GM18498 (cell line): ENCODE data around the gene NFATC1.
A peak's percentile ranks its signal among the peaks of the same experiment; 100 is the strongest.

Source experiments
- ATAC-seq: cut with Tn5 transposase; IDR thresholded peaks from one replicate; pipeline ENCODE4 v1.9.1; 2021; ENCODE audit warnings: mild to moderate bottlenecking, moderate library complexity; ENCODE audit not compliant: unreplicated experiment

NFATC1 gene

DNA sequence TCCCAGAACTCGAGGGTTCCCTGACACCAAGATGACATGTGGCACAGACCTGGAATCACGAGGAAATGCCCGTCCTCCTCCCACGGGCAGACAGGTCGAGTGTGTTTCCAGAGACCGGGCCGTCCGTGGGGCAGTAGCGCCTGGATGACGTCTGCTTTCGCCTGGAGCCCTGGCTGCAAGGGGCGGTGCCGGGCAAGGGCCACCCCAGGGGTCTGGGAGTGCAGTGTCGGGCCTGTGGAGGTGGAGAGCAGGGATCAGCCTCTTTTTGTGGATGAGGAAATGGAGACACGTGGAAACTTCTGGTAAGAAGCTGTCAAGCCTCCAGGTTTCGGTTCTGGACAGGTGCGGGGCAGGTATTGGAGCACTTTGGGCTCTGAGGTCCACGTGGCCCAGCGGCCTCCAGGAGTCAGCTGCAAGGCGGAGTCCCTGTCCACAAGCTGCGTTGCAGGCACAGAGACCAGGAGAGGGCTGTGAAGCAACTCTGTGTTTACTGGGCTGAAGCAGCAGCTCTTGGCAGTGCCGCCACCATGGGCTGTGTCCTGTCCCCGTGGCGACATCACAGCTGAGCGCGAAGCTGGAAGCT lies 25.6 kb downstream of the NFATC1 start:
- no peak for ATAC-seq

DNA sequence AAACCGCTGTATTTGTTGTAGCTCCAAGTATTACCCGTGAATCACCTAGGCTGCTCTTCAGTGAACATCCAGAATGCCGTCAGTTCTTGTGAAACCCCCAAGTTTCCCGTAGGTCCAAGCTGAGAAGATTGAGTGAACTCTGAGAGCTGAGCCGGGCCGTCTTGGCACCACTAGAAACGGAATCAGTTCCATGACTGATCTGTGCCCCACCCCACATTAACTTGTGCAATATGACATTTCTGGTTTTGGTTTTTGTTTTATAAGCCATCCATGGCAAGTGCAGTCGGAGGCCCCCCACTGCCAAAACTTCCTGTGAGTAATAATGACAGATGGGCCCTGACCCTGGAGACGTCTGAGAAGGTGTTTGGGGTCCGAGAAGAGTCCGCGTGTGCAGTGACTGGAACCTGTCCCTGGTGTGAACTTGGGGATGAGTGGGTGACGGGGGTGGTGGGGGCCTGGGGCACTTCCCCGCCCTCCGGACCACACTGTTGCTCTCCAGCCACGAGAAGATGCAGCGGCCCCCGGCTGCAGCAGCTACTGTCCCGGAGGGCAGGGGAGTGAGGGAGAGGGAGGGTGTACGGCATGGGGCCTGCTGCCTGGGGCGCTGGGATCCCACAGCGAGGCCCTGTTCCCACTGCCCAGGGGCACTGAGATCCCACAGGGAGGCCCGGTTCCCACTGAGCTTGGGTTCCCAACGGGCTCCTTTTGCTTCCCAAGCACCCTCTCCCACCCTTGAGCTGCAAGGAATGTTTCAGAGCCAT lies 26.5 kb downstream of the NFATC1 start:
- ATAC-seq, result peak; percentile 83

DNA sequence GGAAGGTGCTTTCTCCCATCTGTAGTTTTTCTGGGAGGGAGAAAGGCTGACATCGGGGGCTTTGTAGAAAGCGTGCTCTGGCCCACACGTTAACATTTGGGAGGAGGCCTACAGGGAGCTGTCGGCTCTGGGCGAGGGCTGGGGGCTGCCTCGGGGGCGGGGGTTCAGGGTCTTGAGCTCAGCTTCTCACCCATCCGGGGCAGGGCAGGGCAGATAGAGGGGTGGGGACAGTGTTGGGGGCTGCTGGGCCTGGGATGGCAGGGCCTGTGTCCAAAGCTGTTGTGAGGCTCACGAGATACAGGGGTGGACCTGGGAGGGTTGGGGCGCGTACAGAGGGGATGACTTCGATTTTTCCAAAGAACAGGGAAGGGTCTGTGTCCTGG lies 27.0 kb downstream of the NFATC1 start:
- no peak for ATAC-seq

DNA sequence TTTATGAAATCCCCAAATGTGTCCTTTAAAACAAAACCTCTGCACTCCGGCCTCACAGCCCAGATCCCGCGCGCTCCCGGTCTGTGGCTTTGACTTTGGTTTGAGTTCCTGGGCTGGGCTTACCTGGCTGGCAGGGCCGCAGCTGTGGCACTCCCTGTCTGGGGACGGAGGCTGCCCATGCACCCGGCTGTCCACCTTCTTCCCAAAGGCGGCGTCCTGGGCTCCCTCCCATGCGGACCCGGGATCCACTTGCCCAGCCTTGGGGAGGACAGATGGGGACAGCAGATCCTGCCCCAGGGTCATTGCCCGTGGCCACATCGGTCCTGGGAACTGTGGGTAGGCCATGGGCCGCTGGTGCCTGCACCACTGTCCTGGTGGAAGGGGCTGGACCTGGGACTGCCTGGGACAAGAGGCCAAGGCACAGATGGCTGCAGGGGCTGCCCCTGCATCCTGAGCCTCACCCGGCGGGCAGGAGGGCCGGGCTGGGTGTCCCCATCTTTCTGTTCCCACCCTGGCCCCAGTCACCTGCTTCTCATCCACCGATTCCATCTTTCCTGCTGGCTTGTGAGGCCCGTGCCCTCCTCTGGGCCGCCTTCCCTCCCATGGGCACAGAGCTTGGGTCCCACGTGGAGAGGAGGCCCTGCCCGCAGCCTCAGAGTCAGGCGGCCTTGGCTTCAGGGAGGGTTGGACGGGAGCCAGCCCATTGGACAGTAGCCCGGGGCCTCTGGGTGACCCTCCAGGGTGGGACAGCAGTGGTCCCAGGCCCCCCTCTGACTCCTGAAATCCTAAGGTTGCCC lies 27.7 kb downstream of the NFATC1 start:
- ATAC-seq, result no peak

DNA sequence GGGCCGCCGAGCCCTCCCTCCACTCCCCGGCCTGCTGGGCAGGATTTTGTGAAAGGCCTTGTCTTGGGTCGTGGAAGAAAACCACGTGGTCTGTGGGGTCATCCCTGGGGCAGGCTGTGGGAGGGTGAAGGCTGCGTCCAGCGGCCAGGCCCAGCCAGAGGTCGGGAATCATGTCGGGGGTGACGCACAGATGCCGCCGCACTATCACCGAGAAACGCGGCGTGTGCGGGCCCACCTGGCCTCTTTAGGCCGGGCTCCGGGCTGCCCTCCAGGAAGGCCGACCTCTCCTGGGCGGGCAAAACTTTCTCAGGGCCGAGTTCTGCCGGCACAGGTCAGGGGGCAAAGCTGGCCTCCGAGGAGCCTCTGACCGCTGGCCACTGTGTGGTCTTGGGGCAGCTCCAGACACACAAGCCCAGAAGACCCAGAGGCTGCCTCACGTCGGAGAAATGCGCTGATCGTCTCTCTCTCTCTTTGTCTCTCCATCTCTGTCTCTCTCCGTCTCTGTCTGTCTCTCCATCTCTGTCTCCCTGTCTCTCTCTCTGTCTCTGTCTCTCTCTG lies 28.4 kb downstream of the NFATC1 start:
- ATAC-seq, result no peak

DNA sequence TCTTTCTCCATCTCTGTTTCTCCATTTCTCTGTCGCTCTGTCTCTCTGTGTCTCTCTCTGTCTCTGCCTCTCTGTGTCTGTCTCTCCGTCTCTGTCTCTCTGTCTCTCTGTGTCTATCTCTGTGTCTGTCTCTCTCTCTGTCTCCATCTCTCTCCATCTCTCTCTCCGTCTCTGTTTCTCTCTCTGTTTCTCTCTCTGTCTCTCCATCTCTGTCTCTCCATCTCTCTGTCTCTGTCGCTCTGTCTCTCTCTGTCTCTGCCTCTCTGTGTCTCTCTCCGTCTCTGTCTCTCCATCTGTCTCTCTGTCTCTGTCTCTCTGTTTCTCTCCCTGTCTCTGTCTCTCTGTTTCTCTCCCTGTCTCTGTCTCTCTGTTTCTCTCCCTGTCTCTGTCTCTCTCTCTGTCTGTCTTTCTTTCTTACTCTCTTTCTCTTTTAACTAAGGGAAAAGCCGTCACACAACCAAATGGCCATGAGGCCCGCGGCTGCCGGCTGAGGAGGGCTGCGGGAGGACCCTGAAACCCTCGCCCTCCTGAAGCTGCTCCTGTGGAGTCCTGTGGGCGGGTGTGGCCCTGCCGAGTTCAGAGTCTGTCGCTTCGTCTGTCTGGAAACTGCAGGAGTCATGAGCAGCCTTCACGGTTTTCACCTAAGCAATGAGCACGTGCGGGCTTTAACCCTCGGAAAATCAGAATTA lies 29.3 kb downstream of the NFATC1 start:
- no peak for ATAC-seq

DNA sequence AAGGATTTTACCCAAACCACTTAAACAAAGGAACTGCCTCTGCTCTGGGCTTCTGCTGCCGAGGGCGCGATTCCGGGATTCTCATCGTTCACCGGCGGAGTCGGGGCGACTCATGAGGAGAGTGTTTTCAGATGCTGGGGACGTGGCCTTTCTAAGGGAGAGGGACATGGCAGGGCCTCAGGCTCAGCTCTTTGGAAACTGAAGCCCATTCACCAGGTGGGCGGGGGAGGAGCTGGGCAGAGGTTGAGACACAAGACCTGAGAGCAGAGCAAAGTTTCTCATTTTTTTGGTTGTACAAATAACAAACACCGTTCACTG lies 29.8 kb downstream of the NFATC1 start:
- no peak for ATAC-seq

DNA sequence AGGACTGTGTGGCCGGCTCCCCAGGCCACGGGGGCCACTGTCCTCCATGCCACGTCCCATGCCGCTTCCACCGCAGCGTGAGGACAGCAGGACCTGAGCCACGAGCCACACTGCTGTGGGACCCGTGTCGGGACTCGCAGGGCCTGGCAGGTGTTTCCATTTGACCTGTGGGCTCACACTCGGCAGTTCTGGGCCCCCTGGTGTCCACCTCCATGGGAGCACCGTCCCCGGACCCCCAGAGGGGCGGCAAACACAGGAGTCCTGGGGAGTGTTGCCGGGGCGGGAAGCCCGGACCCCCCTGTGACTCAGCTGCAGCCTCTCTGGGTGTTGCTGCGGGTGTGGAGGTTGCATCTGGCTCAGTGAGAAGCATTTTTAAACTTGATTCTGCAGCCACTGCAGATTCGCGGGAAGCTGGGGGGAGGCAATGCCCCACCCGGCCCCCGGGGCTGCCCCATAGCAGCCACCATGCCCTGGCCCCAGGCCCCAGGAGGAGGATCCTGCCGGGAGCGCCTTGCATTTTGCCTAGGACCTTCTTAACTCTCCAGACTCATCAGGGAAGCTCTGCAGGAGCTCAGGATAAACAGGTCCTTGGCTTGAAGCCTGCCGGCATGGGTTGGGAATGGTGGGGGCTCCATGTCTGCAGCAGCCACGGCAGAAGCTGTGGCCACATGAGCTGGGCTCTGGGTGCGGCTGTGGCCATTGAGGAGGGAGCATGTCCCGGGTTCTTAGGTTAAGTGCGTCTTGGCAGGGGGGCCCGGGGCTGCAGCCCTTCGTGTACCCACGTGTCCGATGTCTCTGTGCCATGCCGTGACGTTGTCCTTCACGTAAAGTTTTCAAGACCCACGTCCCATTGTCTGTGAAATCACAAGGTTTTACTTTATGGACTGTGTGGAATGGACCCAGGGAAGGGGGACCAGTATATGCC lies 30.9 kb downstream of the NFATC1 start:
- ATAC-seq, result no peak

DNA sequence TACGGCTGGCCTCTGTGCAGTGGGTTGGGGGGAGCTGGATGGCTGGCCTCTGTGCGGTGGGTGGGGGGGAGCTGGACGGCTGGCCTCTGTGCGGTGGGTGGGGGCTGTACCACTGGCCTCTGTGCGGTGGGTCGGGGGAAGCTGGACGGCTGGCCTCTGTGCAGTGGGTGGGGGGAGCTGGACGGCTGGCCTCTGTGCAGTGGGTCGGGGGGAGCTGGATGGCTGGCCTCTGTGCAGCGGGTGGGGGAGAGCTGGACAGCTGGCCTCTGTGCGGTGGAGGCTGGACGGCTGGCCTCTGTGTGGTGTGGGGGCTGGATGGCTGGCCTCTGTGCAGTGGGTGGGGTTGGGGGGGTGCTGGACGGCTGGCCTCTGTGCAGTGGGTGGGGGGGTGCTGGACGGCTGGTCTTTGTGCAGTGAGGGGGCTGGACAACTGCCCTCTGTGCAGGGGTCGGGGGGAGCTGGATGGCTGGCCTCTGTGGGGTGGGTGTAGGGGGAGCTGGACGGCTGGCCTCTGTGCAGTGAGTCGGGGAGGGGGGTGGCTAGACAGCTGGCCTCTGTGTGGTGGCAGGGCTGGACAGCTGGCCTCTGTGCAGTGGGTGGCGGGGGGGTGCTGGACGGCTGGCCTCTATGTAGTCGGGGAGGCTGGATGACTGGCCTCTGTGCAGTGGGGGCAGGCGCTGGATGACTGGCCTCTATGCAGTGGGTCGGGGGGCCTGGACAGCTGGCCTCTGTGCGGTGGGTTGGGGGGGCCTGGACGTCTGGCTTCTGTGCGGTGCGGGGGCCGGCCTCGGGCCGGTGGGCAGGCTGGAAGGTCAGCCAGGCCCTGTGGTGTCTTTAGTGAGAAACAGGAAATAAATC lies 31.9 kb downstream of the NFATC1 start:
- ATAC-seq, result no peak

DNA sequence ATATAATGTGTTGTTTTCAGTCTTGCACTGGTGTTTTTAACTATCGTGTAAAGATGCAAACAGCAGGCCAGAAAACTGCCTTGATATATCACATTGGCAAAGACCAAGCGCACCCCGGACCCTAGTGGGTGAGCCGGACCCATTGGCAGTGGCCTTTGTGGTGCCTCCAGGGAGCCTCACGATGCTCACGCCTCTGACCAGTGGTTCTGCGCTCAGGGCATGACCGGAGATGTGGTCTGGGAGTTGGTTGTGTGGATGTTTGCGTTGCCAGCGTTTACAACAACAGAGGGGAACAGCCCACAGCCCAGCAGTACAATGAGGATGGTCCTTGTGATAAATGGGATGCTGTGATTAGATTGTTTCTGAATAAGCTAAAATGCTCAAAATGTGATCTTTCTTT lies 32.6 kb downstream of the NFATC1 start:
- ATAC-seq, result no peak

DNA sequence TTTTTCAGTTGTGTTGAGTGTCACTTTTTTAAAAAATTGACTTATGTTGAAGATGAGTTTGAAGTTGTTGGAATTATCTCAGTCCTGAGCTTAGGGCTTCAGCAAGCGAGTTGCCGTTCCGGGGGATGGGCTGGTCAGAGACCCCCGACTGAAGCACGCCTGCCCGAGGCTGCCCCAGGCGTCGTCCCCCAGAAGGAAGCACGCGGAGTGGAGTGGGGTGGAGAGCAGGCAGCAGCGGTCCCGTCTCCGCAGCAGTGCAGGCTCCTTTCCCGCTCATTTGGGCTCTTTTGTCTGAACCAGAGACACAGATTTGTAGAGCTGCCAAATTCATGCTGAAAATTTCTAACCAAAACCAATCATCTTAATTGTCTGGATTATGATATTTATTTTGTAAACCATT lies 33.7 kb downstream of the NFATC1 start:
- no peak for ATAC-seq

DNA sequence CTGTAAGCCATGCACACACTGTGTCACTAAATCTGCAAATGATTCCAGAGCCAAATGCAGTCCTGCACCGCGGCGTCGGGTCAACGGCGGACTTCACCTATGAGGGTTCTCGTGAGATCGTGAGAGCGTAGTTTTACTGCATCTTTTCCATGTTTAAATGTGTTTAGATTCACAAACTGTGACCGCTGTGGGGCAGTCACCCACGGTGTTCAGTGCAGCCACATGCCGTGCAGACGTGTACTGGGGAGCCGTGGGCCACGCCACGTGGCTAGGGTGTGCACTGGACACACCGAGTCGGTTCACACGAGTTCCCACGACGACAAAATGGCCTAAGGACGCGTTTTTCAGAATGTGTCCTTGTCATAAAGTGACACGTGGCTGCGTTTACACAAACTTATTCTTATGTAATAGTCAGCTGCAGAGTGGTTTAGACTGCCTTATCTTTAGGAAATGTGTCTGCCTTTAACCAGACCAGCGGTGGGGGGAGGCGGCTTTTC lies 34.1 kb downstream of the NFATC1 start:
- no peak for ATAC-seq

DNA sequence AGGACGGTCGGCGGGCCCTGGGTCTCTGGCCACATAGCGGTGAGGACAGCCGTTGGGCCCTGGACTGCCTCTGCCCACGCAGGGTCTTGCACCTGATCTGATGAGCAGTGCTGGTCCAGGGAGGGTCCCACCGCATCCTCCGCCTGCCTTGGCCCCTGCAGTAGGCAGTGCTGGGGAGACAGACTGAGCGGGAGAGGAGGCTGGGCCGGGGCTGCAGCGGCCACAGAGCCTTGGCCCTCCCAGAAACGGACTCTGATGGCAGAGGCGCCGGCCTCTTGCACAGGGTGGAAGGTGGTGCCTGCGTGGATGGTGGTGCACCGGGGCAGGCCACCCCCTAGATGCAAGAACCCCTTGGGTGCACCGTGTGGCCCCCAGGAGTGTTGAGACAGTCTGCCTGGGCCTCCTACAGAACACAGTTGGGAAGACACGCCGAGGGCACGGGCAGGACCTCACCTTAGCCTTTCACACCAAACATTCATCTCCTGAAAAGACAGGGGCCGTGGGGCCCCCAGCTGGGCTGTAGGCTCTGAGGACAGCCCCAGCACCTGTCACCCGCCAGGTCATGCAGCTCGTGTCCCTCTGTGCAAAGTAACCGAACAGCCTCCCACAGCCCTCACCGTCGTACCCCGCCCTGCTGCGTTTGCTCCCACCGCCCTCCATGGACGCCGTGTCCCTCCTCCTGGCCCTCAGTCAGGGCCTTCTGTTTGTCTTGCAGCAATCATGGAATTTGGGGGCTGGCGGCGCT lies 36.8 kb downstream of the NFATC1 start:
- ATAC-seq, result no peak

DNA sequence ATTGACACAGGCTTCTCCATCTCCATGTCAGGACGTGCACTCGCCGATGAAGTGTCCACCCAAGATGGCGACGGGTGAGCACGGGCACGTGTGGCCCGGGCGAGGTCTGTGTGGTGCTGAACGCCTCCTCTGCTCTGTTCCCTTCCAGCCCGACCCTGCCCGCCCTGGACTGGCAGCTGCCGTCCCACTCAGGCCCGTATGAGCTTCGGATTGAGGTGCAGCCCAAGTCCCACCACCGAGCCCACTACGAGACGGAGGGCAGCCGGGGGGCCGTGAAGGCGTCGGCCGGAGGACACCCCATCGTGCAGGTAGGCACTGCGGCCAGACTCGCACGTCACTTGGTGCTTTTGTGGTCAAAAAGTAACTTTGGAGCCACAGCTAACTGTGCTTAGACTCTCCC lies 37.7 kb downstream of the NFATC1 start:
- ATAC-seq, result no peak

DNA sequence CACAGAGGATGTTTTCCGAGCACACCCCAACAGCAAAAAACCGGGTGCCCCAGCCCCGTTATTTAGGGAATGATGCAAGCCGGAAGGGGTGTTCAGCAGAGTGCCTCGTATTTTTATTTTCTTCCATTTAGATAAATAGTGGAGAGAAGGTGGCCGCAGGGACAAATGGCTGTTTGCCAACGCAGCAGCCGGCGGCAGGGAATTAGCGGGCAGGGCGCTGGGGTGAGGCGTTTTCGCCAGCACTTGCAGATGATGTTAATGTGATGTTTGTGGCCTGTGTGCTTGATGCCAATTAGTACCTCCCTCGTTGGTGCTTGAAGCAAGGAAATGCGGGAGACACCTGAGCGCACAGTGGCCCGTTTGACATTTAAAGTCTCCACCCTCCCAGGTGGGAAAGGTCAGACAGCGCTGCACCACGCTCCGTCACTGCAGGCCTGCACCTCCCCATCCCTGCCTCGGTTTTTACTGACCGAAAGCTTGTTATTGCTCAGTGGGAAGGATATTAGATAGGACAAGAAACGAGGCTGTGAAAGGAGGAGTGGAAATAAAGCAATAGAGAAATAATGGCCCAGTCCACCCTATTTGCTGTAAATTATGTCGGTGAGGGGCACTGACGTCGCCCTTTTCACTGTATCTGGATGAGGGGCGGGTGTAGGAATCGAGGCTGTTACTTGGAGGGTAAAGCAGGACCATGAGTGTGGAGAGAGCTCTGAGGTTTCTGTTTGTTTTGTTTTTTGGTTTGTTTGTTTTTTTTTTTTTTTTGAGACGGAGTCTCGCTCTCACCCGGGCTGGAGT lies 39.1 kb downstream of the NFATC1 start:
- ATAC-seq, result no peak

DNA sequence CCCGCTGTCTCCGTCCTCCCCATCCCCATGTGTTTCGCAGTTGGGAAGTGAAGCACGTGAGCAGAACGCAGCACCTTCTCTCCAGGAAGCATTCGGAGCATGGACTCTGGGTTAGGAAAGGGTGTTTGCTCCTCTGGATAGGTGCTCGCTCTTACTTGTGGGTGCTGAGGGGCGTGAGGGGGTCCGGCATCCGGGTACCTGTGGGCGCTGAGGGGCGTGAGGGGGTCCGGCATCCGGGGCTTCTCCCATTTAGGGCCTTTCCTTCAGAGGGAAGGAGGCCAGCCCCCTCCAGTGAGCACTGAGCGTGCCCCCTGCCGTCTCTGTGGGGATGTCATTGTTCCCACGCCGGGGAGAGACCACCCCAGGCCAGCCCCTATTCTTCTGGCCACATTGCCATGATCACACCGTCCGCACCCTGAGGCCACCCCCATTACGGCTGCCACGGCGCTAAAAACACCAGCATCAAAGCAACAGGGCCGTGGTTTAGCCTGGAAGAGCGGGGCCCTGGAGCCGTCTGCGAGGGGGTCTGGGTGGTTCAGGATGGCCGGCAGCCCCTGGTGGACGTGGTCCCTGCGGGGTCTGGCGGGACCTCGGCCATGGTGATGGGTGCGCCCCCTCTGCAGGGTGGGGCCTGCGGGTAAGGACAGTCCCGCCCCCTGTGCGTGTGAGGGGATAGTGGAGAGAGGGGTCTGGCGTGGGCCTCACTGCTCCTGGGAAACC lies 41.0 kb downstream of the NFATC1 start:
- ATAC-seq, result no peak
